CD4-positive, alpha-beta T cell treated with Interleukin-10 for 1 hour (primary cell): ENCODE results near the gene EXOC3L2.
A peak's percentile ranks its signal among the peaks of the same experiment; 100 is the strongest.

Source experiments
- DNase-seq: peaks from one replicate; pipeline ENCODE4 v3.0.0-alpha.2; 2020

Gene EXOC3L2

DNA sequence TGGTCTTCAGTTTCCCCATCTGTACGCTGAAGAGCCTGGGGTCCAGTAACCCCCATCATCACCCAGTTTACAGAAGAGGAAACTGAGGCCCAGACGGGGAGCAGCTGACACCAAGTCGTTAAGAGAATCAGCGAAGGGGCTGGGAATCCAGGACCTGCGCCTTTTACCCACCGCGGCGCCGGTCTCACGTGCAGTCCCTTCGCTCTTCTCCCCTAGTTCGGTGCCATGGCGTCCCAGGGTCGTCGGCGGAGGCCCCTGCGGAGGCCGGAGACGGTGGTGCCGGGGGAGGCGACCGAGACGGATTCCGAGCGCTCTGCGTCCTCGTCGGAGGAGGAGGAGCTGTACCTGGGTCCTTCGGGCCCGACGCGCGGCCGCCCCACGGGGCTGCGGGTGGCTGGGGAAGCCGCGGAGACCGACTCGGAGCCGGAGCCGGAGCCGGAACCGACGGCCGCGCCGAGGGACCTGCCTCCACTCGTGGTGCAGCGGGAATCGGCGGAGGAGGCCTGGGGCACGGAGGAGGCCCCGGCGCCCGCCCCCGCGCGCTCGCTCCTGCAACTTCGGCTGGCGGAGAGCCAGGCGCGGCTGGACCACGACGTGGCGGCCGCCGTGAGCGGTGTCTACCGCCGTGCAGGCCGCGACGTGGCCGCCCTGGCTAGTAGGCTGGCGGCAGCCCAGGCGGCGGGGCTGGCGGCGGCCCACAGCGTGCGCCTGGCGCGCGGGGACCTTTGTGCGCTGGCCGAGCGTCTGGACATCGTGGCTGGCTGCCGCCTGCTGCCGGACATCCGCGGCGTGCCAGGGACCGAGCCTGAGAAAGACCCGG, 65.9 kb downstream of the EXOC3L2 start:
- DNase-seq = peak; percentile 32

DNA sequence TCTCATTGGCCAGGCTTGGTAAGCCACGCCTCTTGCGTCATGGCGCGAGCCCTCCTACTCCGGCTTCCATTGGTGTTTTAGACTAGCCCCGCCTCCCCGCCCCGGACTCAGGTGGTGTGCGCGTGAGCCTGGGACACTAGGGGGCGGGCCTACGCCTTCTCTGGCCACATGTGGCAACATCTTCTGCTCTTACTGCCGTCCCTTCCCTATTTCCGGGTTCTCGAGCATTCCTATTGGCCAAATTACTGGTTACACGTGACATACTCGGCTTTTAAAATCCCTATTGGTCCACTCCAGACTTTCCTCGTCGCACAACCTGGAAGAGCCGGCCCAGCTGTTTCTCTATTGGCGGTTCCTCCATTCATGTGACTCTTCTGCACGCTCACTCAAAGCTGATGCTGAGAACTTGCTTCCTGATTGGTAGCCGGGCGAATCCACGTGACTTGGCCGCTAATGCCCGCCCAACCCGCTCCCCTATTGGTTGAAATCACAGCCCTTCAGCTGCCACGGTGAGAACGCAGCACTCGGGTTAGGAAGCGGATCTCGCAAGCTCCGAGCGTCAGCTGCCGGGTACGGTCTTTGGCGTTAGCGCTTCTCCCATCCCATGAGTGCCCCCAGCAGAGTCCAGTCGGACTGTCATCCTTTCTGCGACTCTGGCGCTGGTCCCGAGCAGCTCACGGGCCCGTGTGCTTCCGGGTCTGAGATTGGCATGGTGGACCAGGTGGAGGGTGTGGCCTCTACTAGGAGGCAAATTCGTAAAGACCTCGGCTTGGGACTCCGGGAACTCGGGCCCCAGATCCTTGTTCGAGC, 66.7 kb downstream of the EXOC3L2 start, which contains the start of gene BLOC1S3:
TSS of gene BLOC1S3 (plus strand) at position 523 of the 810 bp plus-strand sequence. CDS start 513 bp downstream, outside the sequence.
- DNase-seq = peak; percentile 100

DNA sequence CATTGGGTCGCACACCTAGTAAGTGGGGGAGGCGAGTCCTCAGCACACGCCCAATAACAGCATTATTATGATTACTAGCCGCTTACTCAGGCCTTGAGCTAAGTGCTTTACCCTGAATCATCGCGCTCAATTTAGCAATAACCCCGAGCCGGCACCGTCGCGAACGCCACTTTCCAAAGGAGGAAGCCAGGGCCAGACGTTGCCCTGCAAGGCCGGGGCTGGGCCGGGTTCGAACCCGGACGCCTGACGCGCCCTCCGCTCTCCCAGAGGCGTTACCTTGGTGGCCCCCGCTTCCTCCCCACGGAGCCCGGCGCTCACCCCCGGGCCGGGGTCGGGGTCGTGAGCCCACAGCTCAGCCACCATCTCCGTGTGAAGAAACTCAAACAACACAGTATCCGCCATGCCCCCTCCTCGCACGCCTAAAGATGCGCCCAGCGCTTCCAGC, 67.4 kb downstream of the EXOC3L2 start, which contains the start of gene TRAPPC6A:
TSS of gene TRAPPC6A (minus strand) at position 421 of the 445 bp plus-strand sequence. CDS start at position 402, 19 bp downstream.
- DNase-seq = no peak

GRCh38 chr19:45175515-45176345, 69.5 kb downstream of the EXOC3L2 start:
- DNase-seq = no peak

- no peak for DNase-seq
Measured at GRCh38 chr19:45173816-45174215, 71.4 kb downstream of the EXOC3L2 start.

DNA sequence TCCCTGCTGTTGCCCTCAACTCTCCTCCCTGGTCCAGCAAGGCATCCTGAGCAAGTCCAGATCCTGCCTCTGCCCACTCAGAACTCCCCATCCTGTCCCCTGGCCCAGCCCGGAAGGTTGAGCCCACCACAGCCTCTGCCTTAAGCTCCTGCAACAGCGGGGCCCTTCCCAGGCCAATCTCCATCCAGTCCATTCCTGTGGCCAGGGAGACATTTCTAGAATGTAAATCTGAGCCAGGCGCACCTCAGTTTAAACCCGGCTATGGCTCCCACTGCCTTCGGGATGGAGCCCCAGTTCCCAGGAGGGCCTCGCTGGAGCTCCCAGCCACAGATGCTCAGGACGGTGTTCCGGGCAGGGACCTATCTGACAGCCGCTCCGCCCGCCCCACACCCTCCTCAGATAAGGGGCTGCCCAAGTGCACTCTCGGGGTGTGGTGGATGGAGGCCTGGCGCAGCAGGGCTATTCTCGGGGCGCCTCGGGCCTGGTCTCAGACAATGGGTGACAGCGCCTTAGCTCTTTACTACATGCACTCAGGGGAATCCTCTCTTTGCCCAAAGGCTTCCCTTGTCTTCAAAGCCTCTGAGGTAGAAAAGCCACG, 72.5 kb downstream of the EXOC3L2 start:
- DNase-seq = no peak

- peak; percentile 59 for DNase-seq
Measured at GRCh38 chr19:45172173-45172572, 73.0 kb downstream of the EXOC3L2 start.

DNA sequence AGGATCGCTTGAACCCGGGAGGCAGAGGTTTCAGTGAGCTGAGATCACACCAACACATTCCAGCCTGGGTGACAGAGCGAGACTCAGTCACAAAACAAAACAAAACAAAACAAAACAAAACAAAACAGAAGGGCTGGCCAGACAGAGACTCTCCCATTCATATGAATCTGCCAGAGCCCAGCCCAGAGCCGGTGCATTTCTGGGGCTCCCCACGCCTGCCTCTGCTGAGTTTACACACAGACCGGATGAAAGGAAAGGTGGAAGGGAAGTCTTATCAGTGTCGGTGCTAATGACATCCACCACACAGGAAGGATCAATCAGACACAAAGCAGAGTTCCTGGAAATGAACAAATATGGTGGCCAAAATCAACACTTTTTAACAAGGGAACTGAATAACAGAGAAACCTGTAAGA, 74.0 kb downstream of the EXOC3L2 start:
- peak; percentile 85 for DNase-seq

DNA sequence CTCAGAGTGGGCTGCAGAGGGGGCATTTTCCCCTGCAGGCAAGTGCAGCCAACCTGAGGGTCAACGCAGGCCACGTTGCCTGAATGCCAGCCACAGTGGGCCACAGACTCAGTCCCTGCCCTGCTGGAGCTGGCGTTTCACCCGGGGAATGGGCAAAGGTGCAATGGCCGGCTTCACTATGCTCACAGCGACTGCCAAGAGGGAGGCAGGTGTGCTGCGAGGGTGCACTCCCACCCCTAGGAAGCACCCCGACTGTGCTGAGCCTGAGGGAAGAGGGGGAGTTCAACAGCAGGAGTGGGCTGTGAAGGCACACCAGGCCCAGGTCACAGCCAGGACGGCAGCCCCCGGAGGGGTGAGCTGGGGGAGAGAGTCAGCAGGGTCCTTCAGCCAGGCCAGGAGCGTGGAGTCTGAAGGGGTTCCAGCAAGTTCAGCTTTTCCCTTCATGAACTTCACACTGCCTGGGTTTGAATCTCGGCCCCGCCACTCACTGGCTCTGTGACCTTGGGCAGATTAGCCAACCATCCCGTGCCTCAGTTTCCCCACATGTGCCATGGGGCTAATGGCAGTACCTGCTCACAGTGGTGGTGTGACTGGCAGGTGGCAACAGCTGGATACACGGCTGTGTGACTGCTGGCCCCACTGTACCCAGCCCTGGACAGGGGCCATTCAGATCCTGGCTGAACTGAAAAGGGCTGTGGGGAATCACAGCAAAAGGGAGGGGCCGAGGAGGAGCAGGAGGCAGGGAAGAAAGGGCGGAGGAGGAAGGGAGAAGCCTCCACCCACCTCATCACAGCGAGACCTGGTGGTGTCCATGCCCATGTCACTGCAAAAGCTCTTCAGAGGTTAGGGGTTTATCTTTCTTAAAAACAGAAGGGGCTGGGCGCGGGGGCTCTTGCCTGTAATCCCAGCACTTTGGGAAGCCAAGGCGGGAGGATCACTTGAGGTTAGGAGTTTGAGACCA, 74.8 kb downstream of the EXOC3L2 start:
- DNase-seq = no peak

- DNase-seq = no peak
Measured at GRCh38 chr19:45169602-45170001, 75.6 kb downstream of the EXOC3L2 start.

GRCh38 chr19:45168767-45169351, 76.3 kb downstream of the EXOC3L2 start:
- DNase-seq = peak; percentile 26

DNA sequence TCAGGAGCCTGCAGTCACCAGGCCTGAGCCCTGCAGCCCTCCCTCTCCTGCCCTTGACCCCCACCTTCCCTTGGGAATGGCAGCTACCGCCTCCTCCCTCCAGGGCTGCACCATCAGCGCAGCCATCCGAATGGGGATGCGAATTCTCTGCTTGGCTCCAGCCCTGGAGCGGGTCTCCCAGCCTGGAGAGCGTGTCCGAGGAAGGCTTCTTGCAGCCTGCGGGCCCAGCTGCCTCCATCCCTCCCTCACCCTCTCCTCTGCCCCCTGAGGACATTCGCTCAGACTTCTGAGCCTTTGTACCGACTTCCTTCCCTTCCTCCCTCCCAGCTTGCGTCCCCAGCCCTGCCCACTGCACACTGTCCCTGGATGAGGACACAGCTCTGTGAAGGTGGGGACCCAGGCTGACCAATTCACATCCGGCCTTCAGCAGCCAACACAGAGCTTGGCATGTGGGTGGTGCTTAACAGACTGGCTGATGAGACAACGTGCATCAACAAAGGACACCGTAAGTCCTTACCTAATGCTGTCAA, 78.4 kb downstream of the EXOC3L2 start:
- DNase-seq = no peak

DNA sequence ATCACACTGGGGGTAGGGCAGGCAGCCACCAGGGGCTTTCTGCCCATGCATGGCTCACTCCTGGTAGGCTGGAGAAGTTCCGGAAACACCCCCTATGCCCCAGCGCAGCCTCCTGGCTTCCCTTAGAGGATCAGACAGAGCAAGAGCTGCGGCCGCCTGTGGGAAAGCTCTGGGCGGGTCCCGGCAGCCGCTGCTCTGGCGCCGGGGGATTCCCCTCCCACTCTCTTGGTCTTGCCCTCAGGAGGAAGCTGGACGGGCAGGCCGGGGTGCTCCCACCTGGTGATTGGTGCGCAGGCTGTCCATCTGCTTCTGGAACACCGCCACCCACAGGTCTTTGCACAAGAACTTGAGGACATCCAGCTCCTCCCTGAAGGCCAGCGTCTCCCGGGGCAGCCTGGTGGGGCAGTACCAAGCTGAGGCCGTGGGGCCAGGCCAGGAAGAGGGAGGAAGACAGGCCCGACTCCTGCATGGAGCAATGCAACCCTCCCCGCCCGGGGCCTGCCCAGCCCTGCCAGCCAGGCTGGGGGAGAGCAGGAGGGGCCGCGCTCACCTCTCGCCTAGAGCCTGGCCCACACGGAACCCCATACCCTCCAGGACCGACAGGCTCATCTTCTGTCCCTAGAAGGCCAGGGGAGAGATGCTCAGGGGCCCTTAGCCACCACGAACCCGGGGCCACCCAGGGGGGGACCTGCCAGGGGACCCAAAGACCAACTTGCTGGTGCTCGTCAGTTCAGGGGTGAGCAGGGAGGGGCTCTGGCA, 80.5 kb downstream of the EXOC3L2 start:
- peak; percentile 72 for DNase-seq

DNA sequence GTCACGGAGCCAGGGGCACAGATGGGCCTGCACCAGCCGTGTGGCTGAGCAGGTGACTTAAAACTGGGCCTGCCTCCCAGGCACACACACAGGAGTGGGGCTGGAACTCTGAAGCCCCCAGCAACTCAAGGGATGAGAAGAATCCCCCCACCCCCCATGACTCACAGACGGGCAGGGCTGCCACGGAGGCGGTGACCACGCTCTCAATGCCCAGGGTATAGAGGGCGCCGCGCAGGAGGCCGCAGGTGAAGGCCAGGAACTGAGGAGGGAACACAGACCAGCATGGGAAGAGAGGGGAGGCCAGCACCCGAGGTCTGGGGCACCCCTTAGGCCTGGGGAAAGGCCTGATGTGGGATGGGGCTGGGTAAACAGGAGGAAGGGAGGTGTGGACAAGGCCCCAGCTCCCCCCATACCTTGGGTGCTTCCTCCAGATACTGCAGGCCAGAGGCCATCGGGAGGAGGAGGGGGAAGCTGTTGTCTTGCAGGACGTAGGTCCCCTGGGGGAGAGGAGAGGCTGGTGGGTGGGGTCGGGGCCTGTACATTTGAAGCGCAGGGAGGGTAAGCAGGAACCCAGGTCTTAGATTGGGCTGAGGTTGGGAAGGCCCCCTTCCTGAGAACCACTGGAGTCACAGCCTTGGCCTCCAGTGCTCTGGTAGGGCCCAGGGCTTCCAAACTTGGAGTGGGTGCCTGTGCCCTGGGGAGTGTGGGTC, 81.3 kb downstream of the EXOC3L2 start:
- DNase-seq = no peak

- DNase-seq = no peak
Measured at GRCh38 chr19:45163156-45163555, 82.1 kb downstream of the EXOC3L2 start.

GRCh38 chr19:45162608-45163143, 82.5 kb downstream of the EXOC3L2 start:
- DNase-seq = no peak
